Measurements from ENCODE around the gene CKM.
"Not testable (repeated sequence)": the region's sequence is repeated elsewhere in the genome, so short reads cannot be mapped to it uniquely, and the experiment has no call there.

CKM gene

DNA sequence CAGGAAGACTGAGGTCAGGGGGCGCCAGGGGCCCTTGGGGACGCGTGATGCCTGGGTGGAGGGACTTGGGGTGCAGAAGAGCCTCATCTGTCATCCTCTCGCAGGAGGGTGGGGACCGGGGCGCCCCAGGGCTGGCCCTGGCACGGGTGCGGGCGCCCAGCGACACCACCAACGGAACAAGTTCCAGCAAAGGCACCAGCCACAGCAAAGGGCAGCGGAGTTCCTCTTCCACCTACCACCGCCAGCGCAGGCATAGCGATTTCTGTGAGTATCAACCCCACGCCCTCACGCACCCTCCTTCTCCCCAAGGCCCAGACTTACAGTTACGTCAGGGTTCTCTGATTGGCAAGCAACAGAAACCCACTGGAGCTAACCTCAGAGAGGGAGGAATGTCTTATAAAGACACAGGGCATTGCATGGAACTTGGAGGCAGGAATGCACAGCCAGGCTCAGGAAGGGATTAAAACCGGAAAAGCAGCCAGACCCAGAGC, 42.2 kb downstream of the CKM start:
- DNase-seq = no peak

DNA sequence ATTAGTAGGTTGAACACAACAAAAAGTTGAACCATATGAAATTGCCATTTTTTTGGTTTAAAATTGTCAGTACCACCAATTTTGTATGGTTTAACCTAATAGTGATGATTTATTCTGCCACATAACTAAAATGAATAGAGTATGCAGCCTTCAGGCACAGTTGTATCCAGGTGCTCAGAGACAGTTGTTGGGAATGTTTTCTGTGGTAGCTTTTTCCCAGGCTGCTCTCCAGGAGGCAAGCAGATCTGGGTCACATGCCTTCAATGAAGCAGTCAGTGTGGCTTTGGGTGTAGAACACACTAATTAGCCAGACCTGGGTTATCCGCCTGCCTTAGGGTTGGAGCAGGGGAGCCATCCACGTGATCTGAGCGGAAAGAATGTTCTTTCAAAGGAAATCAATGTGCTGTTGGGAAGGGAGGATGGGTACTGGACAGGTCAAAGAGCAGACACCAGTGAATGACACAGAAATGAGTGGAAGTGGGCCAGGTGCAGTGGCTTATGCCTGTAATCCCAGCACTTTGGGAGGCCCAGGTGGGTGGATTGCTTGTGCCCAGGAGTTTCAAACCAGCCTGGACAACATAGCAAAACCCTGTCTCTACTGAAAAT, 43.0 kb downstream of the CKM start:
- no peak for DNase-seq

DNA sequence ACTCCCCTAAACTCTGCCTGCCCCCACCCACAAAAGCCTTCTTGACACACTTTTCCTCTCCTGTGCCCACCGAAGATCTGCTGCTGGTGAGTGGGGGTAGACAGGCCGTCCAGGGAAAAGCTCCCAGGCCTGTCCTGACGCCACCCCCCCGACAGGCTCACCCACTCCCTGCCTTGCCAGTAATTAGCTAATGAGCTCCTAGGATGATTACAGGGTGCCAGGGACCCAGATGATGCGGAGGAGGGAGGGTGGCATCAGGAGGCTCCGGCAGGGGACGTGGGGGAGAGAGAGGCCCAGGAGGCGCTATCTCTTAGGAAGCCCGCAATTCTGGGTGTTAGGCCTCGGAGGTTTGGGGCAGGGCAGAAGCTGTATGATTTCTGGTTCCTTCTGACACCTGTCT, 44.6 kb downstream of the CKM start:
- DNase-seq = no peak

DNA sequence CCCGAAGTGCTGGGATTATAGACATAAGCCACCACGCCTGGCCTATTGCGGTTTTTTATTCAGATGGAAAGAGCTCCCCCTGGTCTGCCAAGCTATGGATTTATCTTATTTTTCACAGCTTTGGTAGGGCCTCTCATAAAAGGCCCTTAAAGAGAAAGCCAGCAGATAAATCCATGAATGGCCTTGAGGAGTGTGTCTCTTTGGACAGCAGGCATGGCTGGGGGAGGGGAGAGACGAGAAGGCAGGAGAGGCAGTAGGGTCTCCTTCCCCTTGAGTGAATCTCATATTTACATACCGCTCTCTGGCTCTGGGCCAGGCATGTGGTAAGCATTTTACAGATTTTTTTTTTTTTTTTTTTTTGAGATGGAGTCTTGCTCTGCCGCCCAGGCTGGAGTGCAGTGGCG, 46.4 kb downstream of the CKM start:
- DNase-seq = no peak

DNA sequence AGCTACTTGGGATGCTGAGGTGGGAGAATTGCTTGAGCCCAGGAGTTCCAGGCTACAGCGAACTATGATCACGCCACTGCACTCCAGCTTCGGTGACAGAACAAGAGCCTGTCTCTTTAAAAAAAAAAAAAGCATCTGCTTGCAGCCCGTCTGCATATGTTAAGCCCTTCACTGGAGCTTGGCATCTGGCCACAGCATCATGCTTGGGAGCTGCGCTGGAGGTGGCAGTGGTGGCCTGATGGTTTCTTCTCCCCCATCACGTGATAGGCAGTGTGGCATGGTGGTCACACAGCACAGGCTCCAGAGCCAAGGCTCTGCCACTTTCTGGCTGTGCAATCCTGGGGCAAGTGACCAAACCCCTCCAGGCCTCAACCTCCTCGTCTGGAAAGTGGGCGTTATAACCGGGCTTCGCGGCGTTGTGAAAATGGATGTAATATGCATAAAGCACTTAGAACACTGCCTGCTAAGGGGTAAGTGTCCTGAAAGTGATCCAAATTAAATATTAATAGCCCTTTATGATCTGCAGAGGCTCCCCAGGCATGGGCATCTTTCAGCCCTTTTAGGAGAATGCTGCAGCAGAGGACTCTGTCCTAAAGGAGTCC, 47.2 kb downstream of the CKM start:
- DNase-seq = no peak

DNA sequence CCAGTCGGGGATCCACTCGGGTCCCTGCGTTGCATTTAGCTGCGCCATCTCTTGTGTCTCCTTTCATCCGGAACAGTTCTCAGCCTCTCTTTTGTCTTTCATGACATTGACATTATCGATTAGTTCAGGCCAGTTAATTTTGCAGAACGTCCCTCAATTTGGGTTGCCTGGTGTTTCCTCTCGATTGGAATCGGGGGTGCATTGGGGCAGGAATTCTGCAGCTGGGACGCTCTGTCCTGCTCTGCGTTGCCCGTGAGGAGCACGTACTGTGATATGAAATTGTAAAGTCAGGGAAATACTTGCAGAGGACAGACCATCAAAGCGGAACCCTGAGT, 49.2 kb downstream of the CKM start:
- no peak for DNase-seq

DNA sequence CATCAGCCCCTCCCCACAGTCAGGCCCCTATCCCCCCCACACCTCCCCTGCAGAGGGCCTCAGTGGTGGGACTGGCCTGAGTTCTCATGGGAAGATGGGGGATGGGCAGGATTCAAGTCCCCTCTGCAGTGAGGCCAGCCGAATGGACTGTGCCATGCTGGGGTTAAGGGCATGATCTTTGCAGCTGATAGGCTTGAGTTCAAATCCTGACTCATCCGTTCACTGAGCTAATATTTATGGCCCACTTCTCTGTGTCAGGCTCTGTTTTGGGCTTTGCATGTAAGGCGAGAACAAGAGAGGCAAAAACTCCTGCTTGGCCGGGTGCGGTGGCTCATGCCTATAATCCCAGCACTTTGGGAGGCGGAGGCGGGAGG, 51.0 kb downstream of the CKM start:
- no peak for DNase-seq

DNA sequence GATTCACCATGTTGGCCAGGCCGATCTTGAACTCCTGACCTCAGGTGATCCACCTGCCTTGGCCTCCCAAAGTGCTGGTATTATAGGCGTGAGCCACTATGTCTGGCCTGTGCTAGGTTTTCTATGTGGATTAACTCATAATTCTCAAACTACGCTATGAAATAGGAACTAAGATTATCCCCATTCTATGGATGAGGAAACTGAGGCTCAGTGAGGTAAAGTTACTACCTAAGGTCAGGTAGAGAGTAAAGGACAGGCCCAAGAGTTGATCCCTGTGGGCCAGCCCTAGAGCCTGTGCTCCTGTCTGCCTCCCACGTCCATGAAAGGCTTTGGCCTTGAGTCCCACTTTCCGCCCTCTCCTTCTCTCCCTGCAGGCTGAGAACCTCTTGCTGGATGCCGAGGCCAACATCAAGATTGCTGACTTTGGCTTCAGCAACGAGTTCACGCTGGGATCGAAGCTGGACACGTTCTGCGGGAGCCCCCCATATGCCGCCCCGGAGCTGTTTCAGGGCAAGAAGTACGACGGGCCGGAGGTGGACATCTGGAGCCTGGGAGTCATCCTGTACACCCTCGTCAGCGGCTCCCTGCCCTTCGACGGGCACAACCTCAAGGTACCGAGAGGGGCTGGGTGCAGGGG, 51.5 kb downstream of the CKM start:
- DNase-seq = no peak

DNA sequence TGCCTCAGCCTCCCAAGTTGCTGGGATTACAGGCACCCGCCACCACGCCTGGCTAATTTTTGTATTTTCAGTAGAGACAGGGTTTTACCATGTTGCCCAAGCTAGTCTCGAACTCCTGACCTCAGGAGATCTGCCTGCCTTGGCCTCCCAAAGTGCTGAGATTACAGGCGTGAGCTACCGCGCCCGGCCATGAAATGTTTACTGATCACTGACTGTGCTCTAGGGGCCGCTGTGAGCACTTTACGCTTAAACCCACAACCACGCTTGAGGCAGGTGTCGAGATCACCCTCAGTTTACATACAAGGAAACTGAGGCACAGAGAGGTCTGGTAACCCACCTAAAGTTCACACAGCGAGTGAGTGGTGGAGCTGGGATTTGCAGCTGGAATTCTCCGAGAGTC, 52.7 kb downstream of the CKM start:
- not testable (repeated sequence) for DNase-seq

DNA sequence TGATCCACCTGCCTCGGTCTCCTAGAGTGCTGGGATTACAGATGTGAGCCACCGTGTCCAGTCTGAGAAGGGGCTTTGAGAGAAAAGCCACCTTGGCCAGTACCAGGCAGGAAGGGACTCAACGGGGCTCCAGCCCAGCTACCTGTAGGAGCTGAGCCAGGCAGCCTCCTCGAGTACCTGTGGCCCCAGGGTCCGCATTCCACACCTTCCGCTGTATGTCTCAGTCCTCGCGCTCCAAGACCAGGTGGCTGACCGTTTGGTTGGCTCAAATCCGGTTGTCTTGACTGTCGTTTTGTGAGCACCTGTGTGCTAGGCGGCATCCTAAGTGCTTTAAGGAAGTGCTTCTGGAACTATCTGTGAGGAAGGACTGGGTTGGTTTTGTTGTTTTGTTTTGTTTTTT, 55.4 kb downstream of the CKM start:
- no peak for DNase-seq

DNA sequence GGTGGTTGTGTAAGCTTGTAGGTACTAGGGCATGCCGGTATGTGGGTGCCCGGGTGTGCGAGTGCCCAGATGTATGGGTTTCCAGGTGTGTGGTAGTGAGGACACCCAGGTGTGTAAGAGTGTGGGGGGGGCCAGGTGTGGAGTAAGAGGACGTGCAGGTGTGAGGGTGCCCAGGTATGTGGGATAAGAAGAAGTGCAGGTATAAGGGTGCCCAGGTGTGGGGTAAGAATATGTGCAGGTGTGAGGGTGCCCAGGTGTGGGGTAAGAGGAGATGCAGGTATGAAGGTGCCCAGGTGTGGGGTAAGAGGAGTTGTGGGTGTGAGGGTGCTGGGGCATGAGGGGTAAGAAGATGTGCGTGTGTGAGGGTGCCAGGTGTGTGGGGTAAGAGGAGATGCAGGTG, 57.3 kb downstream of the CKM start:
- no peak for DNase-seq

DNA sequence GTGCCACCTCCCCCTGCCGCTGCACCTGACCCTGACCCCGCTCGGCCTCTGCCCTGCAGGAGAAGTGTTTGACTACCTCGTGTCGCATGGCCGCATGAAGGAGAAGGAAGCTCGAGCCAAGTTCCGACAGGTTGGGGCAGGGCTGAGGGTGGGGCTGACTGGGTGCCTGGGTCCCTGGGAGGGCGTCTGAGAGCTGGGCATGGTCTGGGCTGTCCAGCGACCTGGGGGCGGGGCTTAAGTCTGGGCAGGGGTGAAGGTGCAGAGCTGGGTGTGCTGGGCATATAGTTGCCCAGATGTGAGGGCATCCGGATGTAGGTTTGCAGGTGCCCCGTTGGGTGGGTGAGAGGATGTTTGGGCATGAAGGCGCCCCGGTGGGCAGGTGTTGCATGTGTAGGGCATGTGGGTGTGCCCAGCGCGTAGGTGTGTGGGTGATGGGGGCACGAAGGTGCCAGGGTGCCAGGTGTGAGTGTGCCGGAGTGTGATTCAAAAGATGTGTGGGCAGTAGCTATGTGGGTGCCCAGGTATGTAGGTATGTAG, 57.8 kb downstream of the CKM start:
- DNase-seq = no peak

DNA sequence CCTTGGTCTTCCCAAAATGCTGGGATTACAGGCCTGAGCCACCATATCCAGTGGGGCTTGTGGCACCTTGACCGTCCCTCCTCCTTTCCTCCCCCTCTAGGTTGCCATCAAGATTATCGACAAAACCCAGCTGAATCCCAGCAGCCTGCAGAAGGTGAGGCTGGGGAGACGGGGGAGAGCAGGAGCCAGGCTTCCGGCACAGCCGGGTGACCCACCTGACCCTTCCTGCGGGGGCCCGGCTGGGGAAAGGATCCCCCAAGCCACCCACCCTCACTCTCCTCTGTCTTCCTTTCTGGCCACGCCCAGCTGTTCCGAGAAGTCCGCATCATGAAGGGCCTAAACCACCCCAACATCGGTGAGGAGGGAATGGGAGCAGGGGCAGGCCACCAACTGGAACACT, 59.7 kb downstream of the CKM start:
- DNase-seq = no peak

DNA sequence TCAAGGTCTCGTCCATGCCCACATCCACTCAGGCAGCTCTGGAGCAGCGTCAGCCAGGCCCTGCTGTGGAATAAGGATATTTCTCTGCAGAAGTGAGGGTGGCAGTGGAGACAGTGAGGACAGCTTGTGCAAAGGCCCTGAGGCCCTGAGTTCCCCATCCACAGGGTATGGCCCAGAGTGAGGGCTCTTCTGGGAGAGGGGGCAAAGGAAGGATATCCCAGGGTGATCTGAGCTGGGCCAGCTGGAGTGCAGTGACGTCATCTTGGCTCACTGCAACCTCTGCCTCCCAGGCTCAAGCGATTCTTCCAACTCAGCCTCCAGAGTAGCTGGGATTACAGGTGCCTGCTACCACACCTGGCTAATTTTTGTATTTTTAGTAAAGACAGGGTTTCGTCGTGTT, 60.1 kb downstream of the CKM start:
- no peak for DNase-seq

DNA sequence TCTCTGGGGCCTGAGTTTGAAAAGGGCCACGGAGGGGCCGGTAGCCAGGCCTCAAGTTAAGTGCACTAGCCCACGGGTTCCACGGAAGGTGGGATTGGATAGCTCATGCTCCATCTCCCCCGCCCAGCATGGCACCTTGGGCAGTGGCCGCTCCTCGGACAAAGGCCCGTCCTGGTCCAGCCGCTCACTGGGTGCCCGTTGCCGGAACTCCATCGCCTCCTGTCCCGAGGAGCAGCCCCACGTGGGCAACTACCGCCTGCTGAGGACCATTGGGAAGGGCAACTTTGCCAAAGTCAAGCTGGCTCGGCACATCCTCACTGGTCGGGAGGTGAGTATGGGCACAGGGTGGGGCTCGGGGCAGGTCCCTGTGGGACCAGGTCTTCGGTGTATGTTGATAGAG, 63.8 kb downstream of the CKM start:
- no peak for DNase-seq

DNA sequence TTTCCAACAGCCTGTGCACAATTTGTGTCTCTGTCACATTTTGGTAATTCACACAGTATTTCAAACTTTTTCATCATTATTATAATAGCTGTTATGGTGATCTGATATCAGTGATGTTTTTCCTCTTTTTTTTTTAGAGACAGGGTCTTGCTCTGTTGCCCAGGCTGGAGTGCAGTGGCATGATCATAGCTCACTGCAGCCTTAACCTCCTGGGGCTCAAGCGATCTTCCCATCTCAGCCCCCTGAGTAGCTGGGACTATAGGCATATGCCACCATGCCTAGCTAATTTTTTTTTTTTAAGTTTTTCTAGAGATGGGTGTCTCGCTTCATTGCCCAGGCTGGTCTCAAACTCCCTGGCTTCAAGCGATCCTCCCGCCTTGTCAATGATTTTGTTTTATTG, 65.8 kb downstream of the CKM start:
- no peak for DNase-seq
